ENCODE results near the gene ZNF512B. TPM values are rescaled to one million over a fixed set of nuclear protein-coding genes. Genes with fewer than 3 reads are reported as not detected.

Gene ZNF512B
- total RNA-seq, 1 donor from 2014 or later: 32.2 TPM

GRCh38 chr20:64009811-64010387, 40.2 kb upstream of the ZNF512B start:
- Mint-ChIP-seq H3K36me3 (ENCODE audit: unreplicated experiment) (peaks cover 9% of the 10 kb centered on the region), H3K4me1 (ENCODE audit: low read depth, unreplicated experiment) (peaks cover 2% of the 10 kb centered on the region), H3K9me3 (ENCODE audit: unreplicated experiment) (peaks cover 4% of the 10 kb centered on the region), H3K4me3 (ENCODE audit: unreplicated experiment) (no peak overlapping the region), H3K27me3 (ENCODE audit: unreplicated experiment) (no peaks in the 10 kb centered on the region), H3K27ac (ENCODE audit: unreplicated experiment) (no peak overlapping the region)
- DNase-seq: no peak
- no peak for TF ChIP-seq CTCF (IDR thresholded peaks at IDR 0.05; ENCODE audit: partially characterized antibody, unreplicated experiment)

- peaks cover 9% of the 10 kb centered on the region for H3K36me3 Mint-ChIP-seq (ENCODE audit: unreplicated experiment)
Observed at GRCh38 chr20:64006902-64007301, 37.2 kb upstream of the ZNF512B start.

GRCh38 chr20:64006490-64006889, 36.8 kb upstream of the ZNF512B start:
- peaks cover 2% of the 10 kb centered on the region for H3K9me3 Mint-ChIP-seq (ENCODE audit: unreplicated experiment)
- H3K36me3 Mint-ChIP-seq (ENCODE audit: unreplicated experiment): peaks cover 11% of the 10 kb centered on the region
- no peak overlapping the region for H3K4me3 Mint-ChIP-seq (ENCODE audit: unreplicated experiment)

More at GRCh38 chr20:64006902-64007301, 37.2 kb upstream of the ZNF512B start:
- DNase-seq: no peak
- Mint-ChIP-seq H3K9me3 (ENCODE audit: unreplicated experiment) (peaks cover 2% of the 10 kb centered on the region), H3K4me1 (ENCODE audit: low read depth, unreplicated experiment) (peaks cover 2% of the 10 kb centered on the region), H3K27ac (ENCODE audit: unreplicated experiment) (no peak overlapping the region), H3K27me3 (ENCODE audit: unreplicated experiment) (no peaks in the 10 kb centered on the region), H3K4me3 (ENCODE audit: unreplicated experiment) (no peak overlapping the region)
- TF ChIP-seq CTCF (IDR thresholded peaks at IDR 0.05; ENCODE audit: partially characterized antibody, unreplicated experiment): no peak

GRCh38 chr20:64005394-64005793, 35.7 kb upstream of the ZNF512B start:
- DNase-seq: no peak
- no peak overlapping the region for H3K27ac Mint-ChIP-seq (ENCODE audit: unreplicated experiment)
- TF ChIP-seq CTCF (IDR thresholded peaks at IDR 0.05; ENCODE audit: partially characterized antibody, unreplicated experiment): no peak
- no peak overlapping the region for H3K4me3 Mint-ChIP-seq (ENCODE audit: unreplicated experiment)
- H3K27me3 Mint-ChIP-seq (ENCODE audit: unreplicated experiment): no peaks in the 10 kb centered on the region
- H3K9me3 Mint-ChIP-seq (ENCODE audit: unreplicated experiment): peaks cover 2% of the 10 kb centered on the region
- H3K36me3 Mint-ChIP-seq (ENCODE audit: unreplicated experiment): peaks cover 13% of the 10 kb centered on the region
- H3K4me1 Mint-ChIP-seq (ENCODE audit: low read depth, unreplicated experiment): peaks cover 2% of the 10 kb centered on the region

More at GRCh38 chr20:64006490-64006889, 36.8 kb upstream of the ZNF512B start:
- no peak for TF ChIP-seq CTCF (IDR thresholded peaks at IDR 0.05; ENCODE audit: partially characterized antibody, unreplicated experiment)
- no peaks in the 10 kb centered on the region for H3K27me3 Mint-ChIP-seq (ENCODE audit: unreplicated experiment)
- peaks cover 2% of the 10 kb centered on the region for H3K4me1 Mint-ChIP-seq (ENCODE audit: low read depth, unreplicated experiment)
- DNase-seq: no peak
- H3K27ac Mint-ChIP-seq (ENCODE audit: unreplicated experiment): no peak overlapping the region

- H3K36me3 Mint-ChIP-seq (ENCODE audit: unreplicated experiment): peaks cover 4% of the 10 kb centered on the region
Observed at GRCh38 chr20:64003960-64004725, 34.4 kb upstream of the ZNF512B start.

More at GRCh38 chr20:64003960-64004725, 34.4 kb upstream of the ZNF512B start:
- Mint-ChIP-seq H3K4me3 (ENCODE audit: unreplicated experiment) (no peak overlapping the region), H3K9me3 (ENCODE audit: unreplicated experiment) (peaks cover 2% of the 10 kb centered on the region), H3K27me3 (ENCODE audit: unreplicated experiment) (no peaks in the 10 kb centered on the region), H3K4me1 (ENCODE audit: low read depth, unreplicated experiment) (peaks cover 2% of the 10 kb centered on the region), H3K27ac (ENCODE audit: unreplicated experiment) (no peak overlapping the region)
- no peak for TF ChIP-seq CTCF (IDR thresholded peaks at IDR 0.05; ENCODE audit: partially characterized antibody, unreplicated experiment)
- DNase-seq: no peak

Data from glutamatergic neuron (in vitro differentiated cells).